Measurements from ENCODE around the gene ZNF106.

DNA sequence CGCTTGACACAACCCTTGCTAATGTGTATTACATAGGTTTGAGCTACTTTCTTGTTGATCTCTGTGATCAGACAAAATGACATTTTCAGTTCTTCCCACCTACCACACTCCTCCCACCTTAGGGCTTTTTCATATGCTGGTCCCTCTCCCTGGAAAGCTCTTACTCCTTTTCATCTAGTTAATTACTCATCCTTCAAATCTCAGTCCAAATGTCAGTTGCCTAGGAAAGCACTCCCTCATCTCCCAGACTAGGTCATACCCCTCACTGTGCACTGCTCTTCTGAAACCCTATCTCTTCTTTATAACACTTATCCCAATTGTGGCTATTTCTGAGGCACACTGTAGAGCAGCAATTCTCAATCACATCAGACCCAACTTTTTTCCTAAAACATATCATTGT lies 7.3 kb downstream of the ZNF106 start:
- TF ChIP-seq EZH2phosphoT487 (conservative IDR thresholded peaks at IDR 0.05; ENCODE audit: low read length): no peak
- TF ChIP-seq, protein P1, sequence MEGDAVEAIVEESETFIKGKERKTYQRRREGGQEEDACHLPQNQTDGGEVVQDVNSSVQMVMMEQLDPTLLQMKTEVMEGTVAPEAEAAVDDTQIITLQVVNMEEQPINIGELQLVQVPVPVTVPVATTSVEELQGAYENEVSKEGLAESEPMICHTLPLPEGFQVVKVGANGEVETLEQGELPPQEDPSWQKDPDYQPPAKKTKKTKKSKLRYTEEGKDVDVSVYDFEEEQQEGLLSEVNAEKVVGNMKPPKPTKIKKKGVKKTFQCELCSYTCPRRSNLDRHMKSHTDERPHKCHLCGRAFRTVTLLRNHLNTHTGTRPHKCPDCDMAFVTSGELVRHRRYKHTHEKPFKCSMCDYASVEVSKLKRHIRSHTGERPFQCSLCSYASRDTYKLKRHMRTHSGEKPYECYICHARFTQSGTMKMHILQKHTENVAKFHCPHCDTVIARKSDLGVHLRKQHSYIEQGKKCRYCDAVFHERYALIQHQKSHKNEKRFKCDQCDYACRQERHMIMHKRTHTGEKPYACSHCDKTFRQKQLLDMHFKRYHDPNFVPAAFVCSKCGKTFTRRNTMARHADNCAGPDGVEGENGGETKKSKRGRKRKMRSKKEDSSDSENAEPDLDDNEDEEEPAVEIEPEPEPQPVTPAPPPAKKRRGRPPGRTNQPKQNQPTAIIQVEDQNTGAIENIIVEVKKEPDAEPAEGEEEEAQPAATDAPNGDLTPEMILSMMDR (IDR thresholded peaks at IDR 0.05; ENCODE audit: insufficient read depth, low read length, poor library complexity, severe bottlenecking): no peak

Measured in SU-DHL-6 (cell line).